GM23338 (cell line): Measurements from ENCODE around the gene RASEF.

Source experiments
- CREB1 ChIP-seq: fragments of 250-450 bp; sonication (Bioruptor Pico); IDR thresholded peaks from 2 replicates; pipeline ENCODE4 v1.5.0; 2020; ENCODE audit warnings: low read depth, mild to moderate bottlenecking, moderate library complexity
- CTCF ChIP-seq, 2 experiments: fragments of 200-600 bp in 1 of 2; sonication (generic) in 1 of 2; conservative IDR thresholded peaks; 2 replicates each; pipeline versions ENCODE4 v1.5.1 to v1.6.1; 2016 to 2017; ENCODE audit warnings: antibody characterized with exemption in 2 of 2, low read depth in 2 of 2, mild to moderate bottlenecking in 2 of 2, moderate library complexity in 1 of 2
- EZH2 ChIP-seq: fragments of 200-600 bp; sonication (generic); IDR thresholded peaks from one replicate; pipeline ENCODE4 v1.8.0; 2017; ENCODE audit warnings: antibody characterized with exemption, mild to moderate bottlenecking, low read depth; ENCODE audit not compliant: unreplicated experiment
- EZH2phosphoT487 ChIP-seq: fragments of 200-600 bp; sonication (generic); IDR thresholded peaks from one replicate; pipeline ENCODE4 v1.8.1; 2018; ENCODE audit warnings: antibody characterized with exemption; ENCODE audit not compliant: unreplicated experiment
- POLR2AphosphoS5 ChIP-seq: IDR thresholded peaks from 2 replicates; pipeline ENCODE4 v1.6.1; 2016; ENCODE audit warnings: antibody characterized with exemption, low read depth
- REST ChIP-seq: IDR thresholded peaks from one replicate; pipeline ENCODE4 v1.6.1; 2018; ENCODE audit warnings: antibody characterized with exemption; ENCODE audit not compliant: unreplicated experiment
- ZNF114 ChIP-seq: fragments of 250-450 bp; sonication (Bioruptor Pico); IDR thresholded peaks from 2 replicates; pipeline ENCODE4 v1.5.0; 2020; ENCODE audit warnings: mild to moderate bottlenecking, moderate library complexity

GRCh38 chr9:83034026-83034425 is 28.9 kb downstream of the RASEF start:
- TF ChIP-seq REST: no peak
- no peak for TF ChIP-seq EZH2phosphoT487
- no peak for TF ChIP-seq EZH2
- TF ChIP-seq CTCF (conservative IDR thresholded peaks at IDR 0.05; ENCODE audit: low read depth in 2 of 2): no peak
- no peak for TF ChIP-seq POLR2AphosphoS5
- TF ChIP-seq ZNF114 (CRISPR knock-in tag): no peak
- TF ChIP-seq CREB1: no peak
